Natural killer cell treated with Interleukin-12 subunit alpha and Interleukin-12 subunit beta and Interleukin-15 and Interleukin-18, amount 100 ng/mL, for 72 hours (primary cell): ENCODE results near the gene KCNH1. TPM values are rescaled to one million over a fixed set of nuclear protein-coding genes. Genes with fewer than 3 reads are reported as not detected.

Experiments
- ATAC-seq, 2 donors: fragments of 150-1000 bp; cut with Tn5 transposase in 1 of 2; sonication (Bioruptor Pico), chemical (Tn5 transposase) in 1 of 2; 2 replicates each; pipeline ENCODE4 v1.10.0; 2021
- DNase-seq: peaks from one replicate; pipeline ENCODE4 v3.0.0; 2022; ENCODE audit warnings: low spot score
- H3K27ac Mint-ChIP-seq, 2 donors: 1 replicate in 1 of 2; 2 replicates in 1 of 2; pipeline ENCODE4 v1.8.0; 2022; ENCODE audit warnings: mixed read lengths in 2 of 2, mild to moderate bottlenecking in 1 of 2, moderate library complexity in 1 of 2
- H3K27me3 Mint-ChIP-seq, 2 donors: 1 replicate in 1 of 2; 2 replicates in 1 of 2; pipeline ENCODE4 v1.8.0; 2022; ENCODE audit warnings: mixed read lengths in 2 of 2
- H3K36me3 Mint-ChIP-seq: one replicate; pipeline ENCODE4 v1.8.0; 2022; ENCODE audit warnings: mixed read lengths
- H3K4me1 Mint-ChIP-seq, 2 donors: 1 replicate in 1 of 2; 2 replicates in 1 of 2; pipeline ENCODE4 v1.8.0; 2022; ENCODE audit warnings: low read depth in 2 of 2, mixed read lengths in 2 of 2, mild to moderate bottlenecking in 1 of 2
- H3K4me3 Mint-ChIP-seq: one replicate; pipeline ENCODE4 v1.8.0; 2022; ENCODE audit warnings: mixed read lengths
- H3K9me3 Mint-ChIP-seq: 2 replicates; pipeline ENCODE4 v1.8.0; 2022; ENCODE audit warnings: mixed read lengths
- total RNA-seq, 2 donors: library from RNA; stranded (reverse); gene quantifications; one replicate each; pipeline ENCODE4 v1.2.3, GENCODE V29; 2022

KCNH1 gene
- total RNA-seq, 2 donors from 2014 or later, result not detected

DNA sequence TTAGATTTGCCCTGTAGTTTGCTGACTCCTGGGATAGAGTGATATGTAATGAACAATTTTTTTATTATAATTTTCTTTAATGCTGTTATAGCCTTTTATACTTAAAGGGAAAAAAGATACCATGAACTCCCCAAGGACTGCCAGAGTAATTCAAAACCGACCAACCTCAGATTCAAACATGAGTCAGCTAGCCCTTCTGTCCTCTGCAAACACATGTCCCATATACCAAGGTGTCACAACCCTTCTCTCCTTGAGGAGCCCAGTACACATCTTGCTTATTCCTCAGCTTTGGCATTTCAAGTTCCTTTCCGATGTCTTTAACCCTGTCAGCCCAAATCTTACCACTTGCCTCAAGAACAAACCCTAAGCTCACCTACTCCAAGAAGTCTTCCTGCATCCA lies 184.9 kb downstream of the KCNH1 start:
- Mint-ChIP-seq H3K4me3 (no peak overlapping the region), H3K27ac (no peak overlapping the region)
- no peak for ATAC-seq

DNA sequence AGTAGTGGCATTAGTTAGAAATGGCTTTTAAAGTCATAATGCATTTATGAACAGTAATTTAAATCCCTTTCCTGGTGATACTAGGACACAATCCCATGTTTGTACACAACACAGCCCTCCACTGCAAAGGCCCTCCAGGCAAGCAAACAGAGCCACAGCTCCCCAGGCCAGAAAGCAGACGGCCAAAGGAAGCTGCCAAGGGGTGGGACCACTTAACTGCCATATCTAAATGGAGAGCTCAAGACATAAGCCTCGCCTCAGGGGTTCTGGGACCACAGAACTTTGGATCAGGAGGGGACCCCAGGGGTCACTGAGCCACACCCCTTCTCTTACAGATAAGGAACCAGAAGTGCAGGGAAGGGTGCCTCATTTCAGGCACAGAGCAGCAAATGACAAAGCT lies 189.7 kb downstream of the KCNH1 start:
- DNase-seq (no peak), ATAC-seq (no peak)
- Mint-ChIP-seq H3K4me1 (peaks cover 0 to 3% of the 10 kb centered on the region in 2 donors), H3K36me3 (no peaks in the 10 kb centered on the region), H3K27me3 (peaks cover 0 to 6% of the 10 kb centered on the region in 2 donors), H3K9me3 (no peaks in the 10 kb centered on the region), H3K27ac (no peak overlapping the region), H3K4me3 (no peak overlapping the region)

More for the DNA sequence above, 184.9 kb downstream of the KCNH1 start:
- DNase-seq, result no peak
- Mint-ChIP-seq H3K4me1 (no peaks in the 10 kb centered on the region), H3K36me3 (no peaks in the 10 kb centered on the region), H3K9me3 (peaks cover 3% of the 10 kb centered on the region), H3K27me3 (peaks cover 3 to 13% of the 10 kb centered on the region in 2 donors)

DNA sequence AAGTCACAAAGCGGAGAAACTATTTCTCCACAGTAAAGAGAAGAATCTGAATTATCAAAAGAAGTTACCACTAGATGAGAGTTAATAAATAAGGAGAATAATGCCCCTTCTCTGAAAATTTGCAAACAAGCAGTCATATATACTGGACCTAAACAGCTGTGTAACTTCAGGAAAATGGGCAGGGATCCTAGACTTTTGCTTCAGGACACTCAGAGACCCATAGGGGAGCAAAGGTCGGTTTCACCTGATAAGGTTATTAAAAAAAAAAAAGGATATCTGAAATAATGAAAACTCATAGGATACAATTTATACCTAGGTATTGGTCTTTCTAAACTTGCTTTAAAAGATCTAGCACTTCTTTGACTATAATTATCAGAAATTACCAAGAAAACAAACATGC lies 191.4 kb downstream of the KCNH1 start:
- H3K27ac Mint-ChIP-seq, result no peak overlapping the region
- no peak overlapping the region for H3K4me3 Mint-ChIP-seq
- H3K9me3 Mint-ChIP-seq, result no peaks in the 10 kb centered on the region
- H3K36me3 Mint-ChIP-seq, result no peaks in the 10 kb centered on the region
- H3K4me1 Mint-ChIP-seq, result peaks cover 0 to 3% of the 10 kb centered on the region in 2 donors
- peaks cover 0 to 6% of the 10 kb centered on the region in 2 donors for H3K27me3 Mint-ChIP-seq
- ATAC-seq (no peak), DNase-seq (no peak)

DNA sequence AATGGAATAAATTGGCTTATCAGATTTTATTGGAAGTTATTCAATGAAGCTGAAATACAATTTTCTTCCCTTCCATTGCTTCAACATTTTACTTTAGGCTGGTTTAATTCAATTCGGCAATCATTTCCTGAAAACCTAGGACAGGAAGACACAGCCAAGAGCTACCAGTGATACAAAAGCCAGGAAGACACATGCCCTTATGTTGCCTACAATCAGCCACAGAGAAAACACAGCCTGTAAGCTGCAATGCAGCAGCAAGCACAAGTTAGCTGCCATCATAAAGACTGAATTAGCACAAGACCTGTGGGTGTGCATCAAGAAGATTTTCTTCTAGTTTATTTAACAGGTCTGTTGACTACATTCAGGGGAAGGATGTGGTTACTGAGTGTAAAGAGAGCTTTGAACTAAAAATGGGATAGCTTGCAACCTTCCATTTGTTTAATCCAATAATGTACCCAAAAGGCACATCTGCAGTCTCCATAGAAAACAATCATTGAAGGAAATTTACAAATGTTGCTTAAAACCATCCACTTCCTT lies 193.8 kb downstream of the KCNH1 start:
- no peaks in the 10 kb centered on the region for H3K36me3 Mint-ChIP-seq
- peaks cover 0 to 3% of the 10 kb centered on the region in 2 donors for H3K4me1 Mint-ChIP-seq
- no peaks in the 10 kb centered on the region for H3K9me3 Mint-ChIP-seq
- ATAC-seq (no peak), DNase-seq (no peak)
- no peak overlapping the region for H3K27ac Mint-ChIP-seq
- no peak overlapping the region for H3K4me3 Mint-ChIP-seq
- H3K27me3 Mint-ChIP-seq, result no peaks in the 10 kb centered on the region

DNA sequence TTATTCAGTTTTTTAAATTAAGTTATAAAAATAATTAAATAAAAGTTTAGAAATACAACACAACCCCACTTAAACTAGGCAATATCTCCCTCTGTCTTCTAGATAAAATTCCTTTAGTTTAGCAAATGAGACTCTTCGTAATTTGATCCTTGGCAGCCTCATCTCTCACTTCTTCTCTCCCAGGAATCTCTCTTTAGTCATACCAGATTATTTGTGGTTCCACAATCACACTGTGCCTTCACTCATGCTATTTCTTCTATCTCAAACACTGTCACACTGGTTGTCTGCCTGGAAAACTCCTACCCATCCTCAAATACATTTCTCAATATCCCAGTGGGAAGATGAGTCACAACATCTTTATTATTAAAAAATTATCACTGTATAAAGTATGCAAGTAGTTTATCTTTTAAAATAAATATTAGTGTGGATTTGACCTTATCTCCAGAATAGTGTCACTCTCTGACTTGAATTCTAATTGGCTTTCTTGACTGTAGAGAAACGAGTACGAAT lies 195.5 kb downstream of the KCNH1 start:
- no peaks in the 10 kb centered on the region for H3K36me3 Mint-ChIP-seq
- H3K4me3 Mint-ChIP-seq, result no peak overlapping the region
- DNase-seq (no peak), ATAC-seq (no peak)
- H3K27me3 Mint-ChIP-seq, result no peaks in the 10 kb centered on the region
- peaks cover 0 to 3% of the 10 kb centered on the region in 2 donors for H3K4me1 Mint-ChIP-seq
- H3K9me3 Mint-ChIP-seq, result no peaks in the 10 kb centered on the region
- no peak overlapping the region for H3K27ac Mint-ChIP-seq

DNA sequence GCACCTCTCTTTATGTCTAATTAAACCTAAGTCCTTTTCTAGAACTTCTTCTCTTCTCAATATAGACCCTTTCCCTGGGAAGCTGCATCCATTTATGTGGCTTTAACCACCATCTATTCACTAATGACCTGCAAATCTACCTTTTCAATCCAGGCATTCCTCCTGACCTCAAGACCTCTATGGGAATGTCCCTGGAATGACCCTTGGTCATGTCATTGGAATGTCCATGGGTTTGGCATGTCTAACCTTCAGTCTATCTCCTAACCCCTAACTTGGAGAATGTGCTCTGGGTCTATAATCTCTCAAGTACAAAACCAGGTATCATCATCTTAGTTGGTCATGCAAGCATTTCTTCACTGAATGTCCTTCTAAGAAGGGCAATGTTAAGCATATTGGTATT lies 196.1 kb downstream of the KCNH1 start:
- H3K9me3 Mint-ChIP-seq, result no peaks in the 10 kb centered on the region
- no peak overlapping the region for H3K27ac Mint-ChIP-seq
- no peak for DNase-seq
- H3K4me1 Mint-ChIP-seq, result peaks cover 0 to 3% of the 10 kb centered on the region in 2 donors
- ATAC-seq, result no peak
- no peak overlapping the region for H3K4me3 Mint-ChIP-seq
- H3K36me3 Mint-ChIP-seq, result no peaks in the 10 kb centered on the region
- no peaks in the 10 kb centered on the region for H3K27me3 Mint-ChIP-seq

DNA sequence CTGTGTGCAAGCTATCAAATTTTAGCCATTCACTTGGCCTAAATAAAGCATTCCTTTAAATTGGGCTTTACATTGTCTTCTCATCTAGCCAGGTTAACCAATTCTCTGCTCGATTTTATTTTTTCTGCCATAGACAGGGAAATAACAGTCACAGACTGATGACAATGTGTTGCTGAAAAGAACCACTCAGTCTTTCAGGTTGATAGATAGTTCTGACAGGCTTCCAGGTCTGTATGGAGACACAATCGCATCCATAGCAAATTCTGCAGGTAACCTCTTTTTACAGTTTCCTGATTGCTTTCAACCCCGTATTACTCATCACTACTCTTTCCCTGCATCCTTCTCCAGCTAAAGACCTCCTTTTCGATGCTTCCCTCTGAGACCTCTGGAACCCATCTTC lies 198.0 kb downstream of the KCNH1 start:
- no peak for ATAC-seq
- Mint-ChIP-seq H3K4me3 (no peak overlapping the region), H3K36me3 (no peaks in the 10 kb centered on the region)

DNA sequence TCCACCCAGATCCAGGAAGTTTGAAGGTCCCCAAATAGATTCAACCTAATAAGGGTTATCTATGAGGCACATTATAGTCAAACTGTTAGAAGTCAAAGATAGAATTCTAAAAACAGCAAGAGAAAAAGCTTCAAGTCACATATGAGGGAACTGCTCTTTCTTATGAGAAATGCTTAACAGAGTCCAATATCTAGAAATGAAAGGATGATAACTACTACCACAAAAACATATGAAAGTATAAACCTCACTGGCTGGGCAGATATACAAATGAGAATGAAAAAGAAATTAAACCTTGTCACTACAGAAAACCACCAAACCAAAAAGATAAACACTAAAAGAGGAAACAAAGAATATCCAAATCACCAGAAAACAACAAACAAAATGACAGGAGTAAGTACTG lies 201.8 kb downstream of the KCNH1 start:
- Mint-ChIP-seq H3K27me3 (peaks cover 2 to 25% of the 10 kb centered on the region in 2 donors), H3K36me3 (no peaks in the 10 kb centered on the region), H3K27ac (no peak overlapping the region), H3K9me3 (peaks cover 6% of the 10 kb centered on the region), H3K4me3 (no peak overlapping the region), H3K4me1 (no peaks in the 10 kb centered on the region)
- no peak for DNase-seq
- ATAC-seq, result no peak

More for the DNA sequence above, 198.0 kb downstream of the KCNH1 start:
- Mint-ChIP-seq H3K4me1 (peaks cover 0 to 3% of the 10 kb centered on the region in 2 donors), H3K27ac (no peak overlapping the region), H3K27me3 (peaks cover 0 to 2% of the 10 kb centered on the region in 2 donors), H3K9me3 (no peaks in the 10 kb centered on the region)
- no peak for DNase-seq

DNA sequence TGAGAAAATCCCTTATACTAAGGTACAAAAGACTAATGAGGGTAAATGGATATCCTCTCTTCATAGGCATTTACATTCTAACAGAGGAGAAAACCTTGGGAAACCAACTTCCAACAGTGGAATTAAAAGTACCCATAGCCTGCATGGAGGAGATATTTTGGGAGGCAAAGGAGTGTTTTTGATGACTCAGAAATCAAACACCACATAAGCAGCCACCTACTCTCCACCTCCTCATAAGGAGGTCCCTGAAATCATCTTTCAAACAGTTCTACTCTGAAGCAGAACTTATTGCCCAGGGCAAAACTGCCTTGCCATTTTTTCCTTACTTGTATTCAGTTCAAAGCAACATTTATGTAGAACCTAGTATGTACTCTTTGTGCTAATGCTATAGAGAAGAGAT lies 211.3 kb downstream of the KCNH1 start:
- peaks cover 6 to 25% of the 10 kb centered on the region in 2 donors for H3K27me3 Mint-ChIP-seq
- H3K4me1 Mint-ChIP-seq, result no peaks in the 10 kb centered on the region
- H3K36me3 Mint-ChIP-seq, result no peaks in the 10 kb centered on the region
- H3K9me3 Mint-ChIP-seq, result peaks cover 2% of the 10 kb centered on the region
- no peak overlapping the region for H3K4me3 Mint-ChIP-seq
- no peak overlapping the region for H3K27ac Mint-ChIP-seq
- ATAC-seq, result no peak
- no peak for DNase-seq

DNA sequence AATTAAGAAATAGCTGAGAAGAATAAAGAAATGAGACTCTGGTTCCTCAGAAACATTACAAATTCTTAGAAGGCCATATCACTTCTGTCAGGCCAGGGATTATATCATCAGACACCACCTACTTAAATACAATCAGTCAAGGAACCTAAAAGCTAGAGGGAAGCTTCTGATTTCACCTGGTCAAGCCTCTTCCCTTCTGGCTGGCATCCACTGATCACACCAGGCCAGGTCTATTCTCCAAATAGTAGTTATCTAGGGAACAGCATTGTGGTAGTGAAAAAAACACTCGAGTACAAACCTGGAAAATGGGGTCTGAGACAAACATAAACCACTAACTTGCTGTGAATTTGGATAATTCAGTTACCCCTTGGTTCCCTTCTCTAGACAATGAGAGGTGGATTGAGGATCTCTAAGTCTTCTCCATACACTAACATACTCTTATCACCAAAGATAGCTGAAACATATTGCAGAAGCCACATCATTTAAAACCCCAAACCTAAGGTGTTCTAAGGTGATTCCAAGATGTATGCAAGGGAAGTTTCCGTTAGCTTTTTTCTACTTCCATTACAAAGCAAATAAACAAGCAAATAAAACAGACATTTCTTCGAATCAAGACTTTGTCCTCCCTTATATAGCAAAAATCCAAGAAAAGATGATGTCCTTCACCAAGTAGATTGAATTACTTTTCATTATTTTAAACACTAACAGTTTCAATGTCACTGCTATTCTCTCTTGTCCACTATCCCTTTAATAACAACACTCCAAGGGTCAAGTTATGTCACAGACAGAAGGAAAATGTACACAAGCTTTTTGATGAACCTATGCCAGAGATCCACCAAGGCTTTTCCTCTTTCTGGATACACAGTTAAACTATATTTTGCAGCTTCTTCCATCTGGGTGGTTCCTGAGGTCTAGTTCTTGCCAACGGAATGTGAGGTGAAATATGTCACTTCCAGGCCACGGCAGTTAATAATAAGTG lies 212.9 kb downstream of the KCNH1 start:
- no peak for DNase-seq
- H3K27ac Mint-ChIP-seq, result no peak overlapping the region
- no peaks in the 10 kb centered on the region for H3K9me3 Mint-ChIP-seq
- ATAC-seq, result no peak
- peaks cover 4 to 19% of the 10 kb centered on the region in 2 donors for H3K27me3 Mint-ChIP-seq
- H3K36me3 Mint-ChIP-seq, result no peaks in the 10 kb centered on the region
- H3K4me3 Mint-ChIP-seq, result no peak overlapping the region
- H3K4me1 Mint-ChIP-seq, result no peaks in the 10 kb centered on the region

DNA sequence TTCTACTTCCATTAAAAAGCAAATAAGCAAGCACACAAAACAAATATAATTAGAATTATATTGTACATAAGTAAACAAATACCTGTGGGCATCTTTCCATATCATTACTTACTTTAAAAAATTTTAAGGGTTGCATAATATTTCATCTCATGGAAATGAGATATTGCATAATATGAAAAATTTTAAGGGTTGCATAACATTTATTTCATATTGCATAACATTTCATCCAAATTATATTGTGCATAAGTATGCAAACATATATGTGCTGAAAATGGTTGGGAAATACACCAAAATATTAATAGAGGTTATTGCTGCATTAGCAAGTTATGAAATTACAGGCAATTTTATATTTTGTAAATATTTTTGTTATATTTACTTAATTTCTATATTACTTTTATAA lies 213.7 kb downstream of the KCNH1 start:
- peaks cover 4 to 27% of the 10 kb centered on the region in 2 donors for H3K27me3 Mint-ChIP-seq
- no peak overlapping the region for H3K4me3 Mint-ChIP-seq
- no peaks in the 10 kb centered on the region for H3K36me3 Mint-ChIP-seq
- H3K27ac Mint-ChIP-seq, result no peak overlapping the region
- H3K4me1 Mint-ChIP-seq, result no peaks in the 10 kb centered on the region
- ATAC-seq (no peak), DNase-seq (no peak)
- no peaks in the 10 kb centered on the region for H3K9me3 Mint-ChIP-seq

DNA sequence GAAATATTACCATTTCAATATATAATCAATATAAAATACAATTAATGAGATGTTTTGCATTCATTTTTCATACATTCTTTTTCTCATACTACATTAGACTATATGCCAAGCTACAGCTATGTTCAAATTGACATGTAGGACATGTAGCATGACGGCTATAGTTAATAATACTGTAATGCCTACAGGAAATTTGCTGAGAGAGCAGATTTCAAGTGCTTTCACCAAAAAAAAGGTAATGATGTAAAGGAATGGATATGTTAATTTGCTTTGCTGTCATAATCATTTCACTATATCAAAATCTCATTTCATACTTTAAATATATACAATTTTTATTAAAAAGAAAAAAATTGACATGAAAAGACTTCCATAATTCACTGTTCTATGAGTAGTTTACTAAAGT lies 215.1 kb downstream of the KCNH1 start:
- H3K4me1 Mint-ChIP-seq, result no peaks in the 10 kb centered on the region
- ATAC-seq (no peak), DNase-seq (no peak)
- peaks cover 8 to 27% of the 10 kb centered on the region in 2 donors for H3K27me3 Mint-ChIP-seq
- no peaks in the 10 kb centered on the region for H3K36me3 Mint-ChIP-seq
- no peak overlapping the region for H3K4me3 Mint-ChIP-seq
- H3K27ac Mint-ChIP-seq, result no peak overlapping the region
- H3K9me3 Mint-ChIP-seq, result no peaks in the 10 kb centered on the region

DNA sequence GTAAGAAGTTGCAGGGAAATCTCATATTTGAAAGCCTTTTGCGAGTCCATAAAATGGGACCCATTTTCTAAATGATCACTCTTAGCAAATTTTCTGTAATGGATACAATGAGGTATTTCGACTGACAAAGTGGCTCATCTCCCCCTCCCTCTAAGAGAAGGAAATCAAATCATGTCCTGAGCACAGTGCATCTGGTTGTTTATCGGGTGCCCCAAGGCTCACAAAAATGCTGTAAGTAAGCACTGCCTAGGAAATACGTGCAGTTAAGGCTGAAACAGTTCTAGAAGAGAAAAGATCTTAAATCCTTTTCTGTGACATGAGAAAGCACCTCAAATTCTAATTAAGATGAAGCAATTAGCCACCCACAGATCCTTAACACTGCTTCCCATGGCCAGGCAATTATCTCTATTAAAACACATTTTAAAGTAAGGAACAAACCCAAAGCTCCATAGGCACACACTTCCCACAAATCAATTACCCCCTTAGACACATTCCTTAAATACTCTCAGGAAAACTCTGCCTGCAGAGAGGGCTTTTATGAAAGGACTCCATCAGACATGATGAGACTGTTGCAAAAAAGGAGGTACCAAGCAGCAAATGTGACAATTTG lies 216.3 kb downstream of the KCNH1 start:
- H3K27me3 Mint-ChIP-seq, result peaks cover 10 to 23% of the 10 kb centered on the region in 2 donors

DNA sequence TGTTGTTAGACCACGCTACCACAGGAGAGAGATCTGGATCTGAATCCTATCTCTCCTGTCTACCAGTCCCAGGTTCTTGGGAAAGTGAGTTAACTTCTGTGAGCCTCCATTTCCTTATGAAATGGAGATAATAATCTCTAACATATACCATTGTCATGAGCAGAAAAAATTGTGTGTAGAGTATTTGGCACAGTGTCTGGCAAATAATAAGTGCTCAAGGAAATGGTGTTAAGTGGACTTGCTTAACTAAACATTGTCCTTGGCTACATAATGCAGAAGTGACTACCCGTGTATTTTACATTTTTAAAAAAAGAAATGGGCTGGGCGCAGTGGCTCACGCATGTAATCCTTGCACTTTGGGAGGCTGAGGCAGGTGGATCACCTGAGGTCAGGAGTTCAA lies 217.4 kb downstream of the KCNH1 start:
- Mint-ChIP-seq H3K9me3 (no peaks in the 10 kb centered on the region), H3K36me3 (no peaks in the 10 kb centered on the region), H3K27ac (no peak overlapping the region), H3K4me1 (no peaks in the 10 kb centered on the region), H3K4me3 (no peak overlapping the region), H3K27me3 (peaks cover 15 to 35% of the 10 kb centered on the region in 2 donors)
- DNase-seq, result no peak
- no peak for ATAC-seq

More for the DNA sequence above, 216.3 kb downstream of the KCNH1 start:
- Mint-ChIP-seq H3K36me3 (no peaks in the 10 kb centered on the region), H3K4me1 (no peaks in the 10 kb centered on the region), H3K27ac (no peak overlapping the region), H3K4me3 (no peak overlapping the region), H3K9me3 (no peaks in the 10 kb centered on the region)
- DNase-seq (no peak), ATAC-seq (no peak)
